CD14-positive monocyte (primary cell): ENCODE results near the gene CHMP2A. TPM values are rescaled to one million over a fixed set of nuclear protein-coding genes. Genes with fewer than 3 reads are reported as not detected.

Experiments used
- DNase-seq, 3 donors: peaks; one replicate each; pipeline ENCODE4 v3.0.0-alpha.2; 2011 to 2022
- H2AFZ ChIP-seq: 2 replicates; pipeline ENCODE4 v1.6.0; 2012; ENCODE audit warnings: mild to moderate bottlenecking, low read depth, low read length, inconsistent platforms; ENCODE audit not compliant: insufficient read depth, poor library complexity, severe bottlenecking
- H3K27ac ChIP-seq, 2 donors: 1 replicate in 1 of 2; 2 replicates in 1 of 2; pipeline ENCODE4 v1.5.1; 2012 to 2013; ENCODE audit warnings: low read length in 2 of 2, control low read depth in 1 of 2, inconsistent platforms in 1 of 2, low read depth in 1 of 2, mild to moderate bottlenecking in 1 of 2
- H3K27me3 ChIP-seq, 2 donors: one replicate each; pipeline versions ENCODE4 v1.6.0 to v1.6.1; 2011 to 2013; ENCODE audit warnings: low read length in 2 of 2; ENCODE audit not compliant: control insufficient read depth in 2 of 2, insufficient read depth in 2 of 2
- H3K36me3 ChIP-seq, 2 donors: replicated peaks in 1 of 2; 1 replicate in 1 of 2; 2 replicates in 1 of 2; pipeline versions ENCODE4 v1.5.1 to v1.6.1; 2012 to 2013; ENCODE audit warnings: low read length in 2 of 2, control low read depth in 1 of 2, inconsistent platforms in 1 of 2, mild to moderate bottlenecking in 1 of 2; ENCODE audit not compliant: insufficient read depth in 2 of 2, control insufficient read depth in 1 of 2
- H3K4me1 ChIP-seq, 2 donors: 1 replicate in 1 of 2; 2 replicates in 1 of 2; pipeline versions ENCODE4 v1.5.1 to v1.6.1; 2012 to 2013; ENCODE audit warnings: low read length in 2 of 2, control low read depth in 1 of 2, inconsistent platforms in 1 of 2, mild to moderate bottlenecking in 1 of 2, moderate library complexity in 1 of 2; ENCODE audit not compliant: insufficient read depth in 2 of 2, control insufficient read depth in 1 of 2
- H3K4me2 ChIP-seq: replicated peaks from 2 replicates; pipeline ENCODE3; 2012; ENCODE audit warnings: low read length, moderate library complexity, mild to moderate bottlenecking; ENCODE audit not compliant: poor library complexity, severe bottlenecking; ENCODE audit errors: extremely low read depth
- H3K4me3 ChIP-seq, 3 experiments: fragments of 200-600 bp in 1 of 3; sonication (generic) in 1 of 3; replicated peaks in 1 of 3; 1 replicate in 2 of 3; 2 replicates in 1 of 3; pipeline ENCODE4 v1.5.1; 2011 to 2013; ENCODE audit warnings: low read length in 3 of 3, mild to moderate bottlenecking in 3 of 3, control low read depth in 2 of 3, low read depth in 2 of 3, inconsistent platforms in 1 of 3, moderate library complexity in 1 of 3
- H3K79me2 ChIP-seq: 2 replicates; pipeline ENCODE4 v1.6.0; 2012; ENCODE audit warnings: mild to moderate bottlenecking, control low read depth, inconsistent platforms, low read length, moderate library complexity; ENCODE audit not compliant: insufficient read depth
- H3K9ac ChIP-seq: 2 replicates; pipeline ENCODE4 v1.6.0; 2017; ENCODE audit warnings: low read length, mild to moderate bottlenecking; ENCODE audit not compliant: insufficient read depth, poor library complexity, severe bottlenecking
- H3K9me3 ChIP-seq, 2 donors: replicated peaks in 1 of 2; 1 replicate in 1 of 2; 2 replicates in 1 of 2; pipeline versions ENCODE4 v1.5.1 to v1.6.1; 2012 to 2013; ENCODE audit warnings: low read length in 2 of 2, control low read depth in 1 of 2; ENCODE audit not compliant: control insufficient read depth in 1 of 2, insufficient read depth in 1 of 2
- H4K20me1 ChIP-seq: 2 replicates; pipeline ENCODE4 v1.6.0; 2012; ENCODE audit warnings: mild to moderate bottlenecking, low read length, control low read depth, moderate library complexity; ENCODE audit not compliant: insufficient read depth
- H3K27ac Mint-ChIP-seq, 7 donors: one replicate each; pipeline ENCODE4 v1.8.0; 2020; ENCODE audit warnings: mild to moderate bottlenecking in 7 of 7, mixed read lengths in 7 of 7, moderate library complexity in 6 of 7, inconsistent platforms in 2 of 7
- H3K27me3 Mint-ChIP-seq, 3 donors: one replicate each; pipeline ENCODE4 v1.8.0; 2021 to 2022; ENCODE audit warnings: low read depth in 3 of 3, mild to moderate bottlenecking in 3 of 3, mixed read lengths in 3 of 3, moderate library complexity in 3 of 3, inconsistent platforms in 1 of 3
- H3K36me3 Mint-ChIP-seq, 2 donors: one replicate each; pipeline ENCODE4 v1.8.0; 2020; ENCODE audit warnings: mixed read lengths in 2 of 2, inconsistent platforms in 1 of 2, mild to moderate bottlenecking in 1 of 2
- H3K4me1 Mint-ChIP-seq: one replicate; pipeline ENCODE4 v1.8.0; 2020; ENCODE audit warnings: mild to moderate bottlenecking, mixed read lengths
- H3K4me3 Mint-ChIP-seq, 2 donors: one replicate each; pipeline ENCODE4 v1.8.0; 2020; ENCODE audit warnings: mild to moderate bottlenecking in 2 of 2, mixed read lengths in 2 of 2, moderate library complexity in 1 of 2
- H3K9me3 Mint-ChIP-seq, 7 donors: one replicate each; pipeline ENCODE4 v1.8.0; 2020 to 2022; ENCODE audit warnings: mixed read lengths in 7 of 7, mild to moderate bottlenecking in 6 of 7, moderate library complexity in 6 of 7, inconsistent platforms in 2 of 7
- CTCF ChIP-seq: fragments of 200-600 bp; IDR thresholded peaks from one replicate; pipeline ENCODE4 v1.8.0; 2022; ENCODE audit warnings: antibody characterized with exemption, mild to moderate bottlenecking
- WGBS: methylation state at CpG from one replicate; pipeline ENCODE4 v1.1.5; 2013; ENCODE audit warnings: missing lambda C conversion rate; ENCODE audit not compliant: insufficient coverage; 5-methylcytosine and 5-hydroxymethylcytosine counted together
- intact Hi-C, 2 donors: fragments of 100-400 bp; cut with micrococcal nuclease; formaldehyde crosslinking; loops; one replicate each; pipeline versions ENCODE4 v1.15.0 to v1.15.1; 2023
- polyA plus RNA-seq, 3 donors: library from polyadenylated mRNA; depleted of rRNA in 1 of 3; unstranded in 2 of 3; stranded (reverse) in 1 of 3; fragments of 300-500 nt in 2 of 3; fragments of >200 nt in 1 of 3; fragmentation: Illumina TruSeq in 2 of 3; gene quantifications; 1 replicate in 2 of 3; 2 replicates in 1 of 3; pipeline ENCODE4 v1.2.3, GENCODE V29; 2012 to 2021

The CHMP2A gene
- polyA plus RNA-seq, 3 donors = 228 to 323 (median 290) TPM

GRCh38 chr19:58555920-58556621, 1.2 kb upstream of the CHMP2A start:
- no peak for DNase-seq
- Histone ChIP-seq H3K4me1 (peaks cover 50 to 61% of the 10 kb centered on the region in 2 donors), H2AFZ (no peak overlapping the region), H3K27ac (peak overlapping the region; percentile 95 to 98), H3K4me3 (peak overlapping the region in 1 of 3 experiments; percentile 95), H3K9me3 (no peaks in the 10 kb centered on the region), H3K4me2 (peak overlapping the region; percentile 80), H3K9ac (no peak overlapping the region), H3K36me3 (peaks cover 37 to 47% of the 10 kb centered on the region in 2 donors), H3K79me2 (peaks cover 52% of the 10 kb centered on the region), H3K27me3 (peaks cover 0 to 4% of the 10 kb centered on the region in 2 donors), H4K20me1 (peaks cover 20% of the 10 kb centered on the region)
- Mint-ChIP-seq H3K9me3 (peaks cover 0 to 5% (median 0%) of the 10 kb centered on the region in 7 donors), H3K27me3 (peaks cover 3 to 5% (median 4%) of the 10 kb centered on the region in 3 donors), H3K4me3 (peak overlapping the region in 1 of 2 donors; percentile 10), H3K27ac (peak overlapping the region; percentile 82 to 99 (median 97)), H3K36me3 (peaks cover 42 to 47% of the 10 kb centered on the region in 2 donors), H3K4me1 (peaks cover 61% of the 10 kb centered on the region)
- intact Hi-C loops = no loop called here
- no peak for TF ChIP-seq CTCF
- 96% methylated on average over 8 of the region's 16 CpGs for WGBS

GRCh38 chr19:58555369-58555885, 522 bp upstream of the CHMP2A start:
- intact Hi-C loops = no loop called here

More at GRCh38 chr19:58555369-58555885, 522 bp upstream of the CHMP2A start:
- H3K9ac ChIP-seq = peak overlapping the region; percentile 88
- H4K20me1 ChIP-seq = peaks cover 26% of the 10 kb centered on the region
- Mint-ChIP-seq H3K27me3 (no peaks in the 10 kb centered on the region), H3K36me3 (peaks cover 48 to 52% of the 10 kb centered on the region in 2 donors), H3K4me3 (peak overlapping the region; percentile 92 to 97), H3K27ac (peak overlapping the region; percentile 96 to 99 (median 98)), H3K9me3 (peaks cover 0 to 5% (median 0%) of the 10 kb centered on the region in 7 donors), H3K4me1 (peaks cover 57% of the 10 kb centered on the region)
- H3K27ac ChIP-seq = peak overlapping the region; percentile 95 to 98
- peak overlapping the region; percentile 80 for H3K4me2 ChIP-seq
- H3K79me2 ChIP-seq = peaks cover 52% of the 10 kb centered on the region
- 15% methylated on average over 2 of the region's 4 CpGs for WGBS
- no peaks in the 10 kb centered on the region for H3K9me3 ChIP-seq
- H3K4me3 ChIP-seq = peak overlapping the region; percentile 10 to 98 (median 92)
- H3K27me3 ChIP-seq = no peaks in the 10 kb centered on the region
- DNase-seq = no peak
- peaks cover 44 to 54% of the 10 kb centered on the region in 2 donors for H3K36me3 ChIP-seq
- H2AFZ ChIP-seq = peak overlapping the region; percentile 82
- peaks cover 50 to 61% of the 10 kb centered on the region in 2 donors for H3K4me1 ChIP-seq
- TF ChIP-seq CTCF = no peak
